ENCODE measurements around the gene CD9. TPM values are rescaled to one million over a fixed set of nuclear protein-coding genes. Genes with fewer than 3 reads are reported as not detected.
A peak's percentile ranks its signal among the peaks of the same experiment; 100 is the strongest.

The CD9 gene
- total RNA-seq, 1 donor from 2014 or later, result 437 TPM

- no peaks in the 10 kb centered on the region for H3K27me3 ChIP-seq (ENCODE audit: low read depth)
These were observed 81.0 kb downstream of the CD9 start for GRCh38 chr12:6281081-6281809.

GRCh38 chr12:6282453-6282840 lies 82.2 kb downstream of the CD9 start:
- H3K4me1 ChIP-seq, result peaks cover 35% of the 10 kb centered on the region
- H3K9me3 ChIP-seq, result no peaks in the 10 kb centered on the region
- DNase-seq (no peak), ATAC-seq (no peak)
- no peaks in the 10 kb centered on the region for H3K36me3 ChIP-seq
- no peaks in the 10 kb centered on the region for H3K27me3 ChIP-seq (ENCODE audit: low read depth)
- TF ChIP-seq CTCF (IDR thresholded peaks at IDR 0.05), result no peak
- H3K4me3 ChIP-seq, result no peak overlapping the region
- intact Hi-C loops (cut with DNase I), result loop anchor here (10.0 kb wide), 1 partner anchor 218 kb away; no protein-coding TSS in a partner anchor
- H3K27ac ChIP-seq, result no peak overlapping the region

More at GRCh38 chr12:6281081-6281809, 81.0 kb downstream of the CD9 start:
- Histone ChIP-seq H3K4me3 (no peak overlapping the region), H3K9me3 (no peaks in the 10 kb centered on the region), H3K36me3 (no peaks in the 10 kb centered on the region), H3K27ac (no peak overlapping the region), H3K4me1 (peaks cover 41% of the 10 kb centered on the region)
- no peak for TF ChIP-seq CTCF (IDR thresholded peaks at IDR 0.05)
- DNase-seq (no peak), ATAC-seq (no peak)
- intact Hi-C loops (cut with DNase I), result loop anchor here (10.0 kb wide), 1 partner anchor 216 kb away; no protein-coding TSS in a partner anchor

GRCh38 chr12:6284273-6284672 lies 84.1 kb downstream of the CD9 start:
- H3K4me1 ChIP-seq, result peaks cover 20% of the 10 kb centered on the region
- no peak for TF ChIP-seq CTCF (IDR thresholded peaks at IDR 0.05)
- H3K4me3 ChIP-seq, result no peak overlapping the region
- no peaks in the 10 kb centered on the region for H3K27me3 ChIP-seq (ENCODE audit: low read depth)
- no peaks in the 10 kb centered on the region for H3K36me3 ChIP-seq
- no peak for ATAC-seq
- DNase-seq, result peak; percentile 44
- intact Hi-C loops (cut with DNase I), result loop anchor here (10.0 kb wide), 1 partner anchor 219 kb away; no protein-coding TSS in a partner anchor
- no peaks in the 10 kb centered on the region for H3K9me3 ChIP-seq
- no peak overlapping the region for H3K27ac ChIP-seq

GRCh38 chr12:6285063-6285477 lies 84.9 kb downstream of the CD9 start:
- H3K27ac ChIP-seq, result no peak overlapping the region
- no peaks in the 10 kb centered on the region for H3K36me3 ChIP-seq
- peak; percentile 79 to 90 for ATAC-seq
- TF ChIP-seq CTCF (IDR thresholded peaks at IDR 0.05), result peak; percentile 93
- H3K4me3 ChIP-seq, result no peak overlapping the region
- intact Hi-C loops (cut with DNase I), result loop anchor here (10.0 kb wide), 1 partner anchor 220 kb away; no protein-coding TSS in a partner anchor
- no peaks in the 10 kb centered on the region for H3K9me3 ChIP-seq
- H3K27me3 ChIP-seq (ENCODE audit: low read depth), result no peaks in the 10 kb centered on the region
- peak; percentile 62 for DNase-seq
- peaks cover 12% of the 10 kb centered on the region for H3K4me1 ChIP-seq

GRCh38 chr12:6285532-6286306 lies 85.5 kb downstream of the CD9 start:
- peak; percentile 6 for DNase-seq

More at GRCh38 chr12:6285532-6286306, 85.5 kb downstream of the CD9 start:
- H3K4me3 ChIP-seq, result no peak overlapping the region
- no peaks in the 10 kb centered on the region for H3K27me3 ChIP-seq (ENCODE audit: low read depth)
- intact Hi-C loops (cut with DNase I), result loop anchor here (10.0 kb wide), 1 partner anchor 221 kb away; no protein-coding TSS in a partner anchor
- no peak for TF ChIP-seq CTCF (IDR thresholded peaks at IDR 0.05)
- no peaks in the 10 kb centered on the region for H3K9me3 ChIP-seq
- H3K4me1 ChIP-seq, result peaks cover 6% of the 10 kb centered on the region
- H3K36me3 ChIP-seq, result no peaks in the 10 kb centered on the region
- no peak for ATAC-seq
- H3K27ac ChIP-seq, result no peak overlapping the region

Other genes starting within 250 kb of the CD9 start
- gene VWF, start 75.7 kb upstream of the CD9 start, total RNA-seq, result 468 TPM
- 2.9 TPM for gene PLEKHG6, start 110.3 kb downstream of the CD9 start, total RNA-seq
- gene TNFRSF1A, start 141.7 kb downstream of the CD9 start, total RNA-seq, result 165 TPM
- gene SCNN1A, start 175.2 kb downstream of the CD9 start, total RNA-seq, result 156 TPM
- gene LTBR, start 183.8 kb downstream of the CD9 start, total RNA-seq, result 122 TPM
- 2.3 TPM for gene CD27, start 244.6 kb downstream of the CD9 start, total RNA-seq